Muscle of back (tissue), 11 donors: ENCODE results near the gene MGAT5B. TPM values are rescaled to one million over a fixed set of nuclear protein-coding genes. Genes with fewer than 3 reads are reported as not detected.
A peak's percentile ranks its signal among the peaks of the same experiment; 100 is the strongest.
"Not testable (repeated sequence)": the region's sequence is repeated elsewhere in the genome, so short reads cannot be mapped to it uniquely, and the experiment has no call there.

Experiments used
- DNase-seq, 3 donors: peaks; one replicate each; pipeline versions ENCODE4 v3.0.0 to v3.0.0-alpha.2; 2013
- polyA plus RNA-seq, 10 donors: library from polyadenylated mRNA; unstranded; fragments of 120-200 nt; gene quantifications; one replicate each; pipeline ENCODE4 v1.2.1, GENCODE V29; 2013; ENCODE audit not compliant: insufficient read length in 10 of 10

MGAT5B gene
- polyA plus RNA-seq, 10 donors = 0.27 to 1.1 (median 0.70) TPM

DNA sequence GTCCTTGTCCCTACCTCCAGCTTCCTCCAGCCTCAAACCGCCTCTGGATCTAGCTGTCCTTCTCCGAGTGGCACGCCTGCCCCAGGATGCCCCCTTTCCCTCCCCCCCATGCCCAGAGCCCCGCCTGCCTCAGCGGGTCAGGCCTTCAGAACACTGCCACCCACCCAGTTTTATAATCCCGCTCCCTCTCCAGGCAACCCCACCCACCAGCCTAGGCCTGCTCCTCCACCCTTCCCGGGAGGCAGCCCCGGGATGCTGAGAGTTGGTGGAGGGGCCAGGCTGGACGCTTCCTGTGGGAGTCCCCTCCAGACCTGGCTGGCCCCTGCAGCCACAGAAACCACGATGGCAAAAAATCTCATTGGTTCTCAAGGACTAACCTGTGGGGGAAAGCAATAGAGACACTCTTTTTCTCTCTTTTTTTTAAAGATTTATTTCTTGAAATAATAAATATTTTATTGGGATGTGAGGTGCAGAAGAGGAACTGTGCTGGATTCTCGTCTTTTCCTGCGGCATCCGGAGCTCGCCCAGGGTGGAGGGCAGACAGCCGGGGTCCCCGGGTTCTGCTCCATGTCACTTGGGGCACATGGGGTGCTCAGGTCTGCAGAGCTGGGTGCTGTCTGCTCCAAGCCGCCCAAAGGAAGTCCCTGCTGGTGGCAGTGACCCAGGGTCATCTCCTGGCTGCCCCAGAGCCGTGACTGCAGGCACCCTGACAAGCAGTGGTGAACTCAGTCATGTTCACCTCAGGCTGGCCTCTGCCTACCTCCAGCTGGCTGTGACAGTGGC, 81.9 kb downstream of the MGAT5B start:
- DNase-seq = no peak

DNA sequence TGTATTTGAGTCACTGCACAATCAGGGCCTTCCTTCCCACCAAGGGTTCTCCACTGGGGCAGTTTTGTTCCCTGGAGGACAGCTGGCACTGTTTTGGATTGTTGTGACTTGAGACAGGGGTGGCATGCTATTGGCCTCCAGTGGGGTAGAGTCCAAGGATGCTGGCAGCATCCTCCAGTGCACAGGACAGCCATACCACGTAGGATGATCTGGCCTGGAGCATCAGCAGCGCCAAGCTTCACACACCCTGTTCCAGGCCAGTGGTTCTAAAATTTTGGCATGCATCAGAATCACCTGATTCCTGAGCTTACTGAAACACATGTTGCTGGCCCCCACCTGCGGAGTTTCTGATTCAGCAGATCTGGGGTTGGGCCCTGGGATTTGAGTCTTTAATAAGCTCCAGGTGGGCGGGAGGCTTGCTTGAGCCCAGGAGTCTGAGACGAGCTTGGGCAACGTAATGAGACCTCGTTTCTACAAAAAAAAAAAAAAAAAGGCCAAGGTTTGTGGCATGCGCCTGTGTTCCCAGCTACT, 83.2 kb downstream of the MGAT5B start:
- DNase-seq = no peak

DNA sequence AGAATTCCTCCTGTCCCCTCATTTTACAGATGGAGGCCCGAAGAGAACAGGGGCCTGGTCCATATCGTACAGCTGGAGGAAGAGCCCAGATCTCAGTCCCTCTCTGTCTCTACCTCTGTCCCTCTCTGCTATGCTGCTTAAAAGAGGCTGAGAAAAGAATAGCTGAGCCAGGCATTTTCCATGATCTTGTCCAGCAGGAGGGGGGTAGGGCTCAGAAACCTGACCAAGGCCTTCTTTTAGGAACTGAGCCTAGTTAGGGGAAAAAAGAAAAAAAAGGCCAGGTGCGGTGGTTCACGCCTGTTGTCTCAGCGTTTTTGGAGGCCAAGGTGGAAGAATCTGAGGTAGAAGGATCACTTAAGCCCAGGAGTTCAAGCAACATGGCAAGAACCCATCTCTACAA, 84.2 kb downstream of the MGAT5B start:
- DNase-seq = peak in 1 of 3 donors; percentile 36

DNA sequence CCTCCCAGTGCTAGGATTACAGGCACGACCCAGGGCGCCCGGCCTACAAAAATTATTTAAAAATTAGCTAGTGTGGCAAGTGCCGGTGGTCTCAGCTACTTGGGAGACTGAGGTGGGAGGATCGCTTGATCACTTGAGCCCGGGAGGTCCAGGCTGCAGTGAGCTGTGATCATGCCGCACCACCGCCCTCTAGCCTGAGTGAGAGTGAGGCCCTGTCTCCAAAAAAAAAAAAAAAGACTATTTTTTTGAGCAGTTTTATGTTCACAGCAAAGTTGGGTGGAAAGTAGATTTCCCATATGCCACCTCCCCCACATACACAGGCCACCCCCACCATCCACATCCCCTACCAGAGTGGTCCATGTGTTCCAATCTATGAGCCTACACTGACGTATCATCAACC, 84.9 kb downstream of the MGAT5B start:
- DNase-seq = no peak

DNA sequence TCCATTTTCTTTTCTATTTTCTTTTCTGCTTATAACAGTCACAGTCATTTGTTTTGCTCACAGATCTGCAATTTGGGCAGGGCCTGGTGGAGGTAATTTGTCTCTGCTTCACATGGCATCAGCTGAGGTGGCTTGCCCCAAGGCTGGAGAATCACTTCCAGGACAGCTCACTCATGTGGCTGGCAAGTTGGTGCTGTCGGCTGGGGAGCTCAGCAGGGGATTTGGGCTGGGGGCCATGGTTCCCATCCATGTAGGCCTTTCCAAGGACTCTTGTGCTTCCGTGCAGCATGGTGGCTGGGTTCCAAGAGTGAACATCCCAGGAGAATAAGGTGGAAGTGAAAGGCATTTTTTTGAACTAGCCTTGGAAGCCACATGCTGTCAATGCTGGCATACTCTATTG, 85.7 kb downstream of the MGAT5B start:
- no peak for DNase-seq

DNA sequence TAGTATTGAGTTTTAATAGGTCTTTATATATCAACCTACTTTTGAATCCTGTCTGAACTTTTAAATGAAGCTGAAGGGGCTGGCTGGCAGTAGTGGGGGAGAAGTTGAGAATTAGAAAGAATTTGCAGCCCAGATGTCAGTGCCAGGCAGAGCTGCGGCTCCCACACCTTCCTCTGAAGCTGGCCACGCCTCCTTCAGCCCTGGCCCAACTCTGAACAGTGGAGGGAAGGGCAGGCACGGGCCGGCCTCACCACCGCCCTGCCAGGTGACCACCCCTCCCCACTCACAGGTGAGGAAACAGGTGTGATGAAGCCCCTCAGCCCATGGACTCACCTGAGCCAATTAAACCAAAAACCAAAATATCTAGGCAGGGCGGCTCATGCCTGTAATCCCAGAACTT, 87.0 kb downstream of the MGAT5B start:
- no peak for DNase-seq

DNA sequence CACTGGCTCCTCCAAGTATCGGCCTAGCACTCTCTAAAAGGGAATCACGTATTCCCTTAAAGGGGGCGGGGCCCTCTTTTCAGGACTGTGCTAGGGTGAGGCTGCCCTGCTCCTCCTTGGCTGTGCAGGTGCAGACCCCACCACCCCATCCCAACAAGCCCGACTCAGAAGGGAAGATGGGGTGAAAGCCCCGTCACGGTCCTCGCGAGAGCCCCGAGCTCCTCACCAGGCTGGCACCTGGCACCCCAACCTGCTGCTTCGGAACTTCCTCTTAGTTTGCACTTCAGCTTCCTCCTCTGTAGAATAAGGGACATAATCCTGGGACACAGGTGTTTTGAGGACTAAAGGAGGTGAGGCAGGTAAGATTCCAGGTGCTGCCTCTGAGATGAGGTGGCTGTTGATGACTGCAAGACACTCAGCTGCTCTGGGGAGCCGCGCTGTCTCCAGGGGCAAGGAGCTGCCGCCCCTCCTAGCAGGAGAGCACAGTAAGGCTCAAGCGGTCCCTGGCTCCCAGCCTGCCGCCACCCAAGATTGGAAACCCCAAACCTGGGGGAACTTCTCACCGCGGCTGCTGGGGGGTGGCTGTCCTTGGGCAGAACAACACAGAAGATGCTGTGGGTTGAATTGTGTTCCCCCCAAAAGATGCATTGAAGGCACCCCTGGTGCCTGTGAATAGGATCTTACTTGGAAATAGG, 88.8 kb downstream of the MGAT5B start:
- no peak for DNase-seq

DNA sequence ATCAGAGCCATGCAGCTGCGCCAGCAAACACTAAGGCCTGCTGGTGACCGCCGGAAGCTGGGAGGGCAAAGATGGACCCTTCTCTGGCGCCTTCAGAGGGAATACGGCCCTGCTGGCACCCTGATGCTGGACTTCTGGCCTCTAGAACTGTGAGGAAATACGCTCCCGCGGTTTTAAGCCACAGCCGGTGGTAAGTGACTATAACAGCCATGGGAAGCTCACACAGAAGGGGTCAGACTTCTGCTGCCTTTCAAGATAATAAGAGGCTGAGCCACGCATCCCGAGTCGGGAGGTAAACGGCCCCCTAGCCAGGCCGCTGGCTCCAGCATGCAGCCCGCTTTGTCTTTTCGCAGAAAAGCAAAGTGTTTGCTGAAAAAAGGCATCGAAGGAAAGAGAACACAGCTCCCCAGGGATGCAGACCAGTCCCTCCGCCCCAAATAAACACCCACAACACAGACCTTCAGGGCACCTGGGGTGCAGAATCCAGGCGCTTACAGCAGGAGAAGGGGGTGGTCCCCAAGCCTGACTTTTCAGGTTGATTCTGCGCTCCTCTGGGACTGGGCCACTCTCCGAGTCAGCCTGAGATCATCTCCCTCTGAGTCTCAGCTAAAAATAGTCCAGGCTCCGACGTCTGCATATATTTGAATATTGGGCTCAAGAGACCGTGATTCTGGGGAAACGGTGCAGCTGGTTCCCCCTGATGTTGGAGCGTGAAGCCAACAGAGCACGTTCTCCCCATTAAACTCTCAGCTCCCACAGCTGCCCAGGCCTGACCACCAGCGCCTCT, 89.7 kb downstream of the MGAT5B start:
- peak in 2 of 3 donors; percentile 15 to 68 for DNase-seq

DNA sequence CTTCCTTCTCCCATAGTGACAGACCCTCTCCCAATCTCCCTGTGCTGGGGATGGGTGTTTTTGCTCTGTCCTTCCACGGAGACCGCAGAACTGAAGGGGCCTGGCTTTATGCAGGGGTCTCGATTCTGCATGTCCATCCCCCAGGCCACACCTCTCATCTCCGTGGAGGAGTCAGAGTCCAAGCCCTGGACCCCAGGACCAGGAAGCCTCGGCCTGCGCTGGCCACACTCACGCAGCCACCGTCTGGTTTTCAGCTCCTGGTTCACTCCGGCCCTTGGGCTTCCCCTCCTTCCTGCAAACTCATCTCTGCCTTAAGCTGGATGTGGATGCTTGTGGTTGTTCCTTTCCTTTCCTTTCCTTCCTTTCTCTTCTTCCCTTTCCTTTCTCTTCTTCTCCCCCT, 90.8 kb downstream of the MGAT5B start:
- no peak for DNase-seq

DNA sequence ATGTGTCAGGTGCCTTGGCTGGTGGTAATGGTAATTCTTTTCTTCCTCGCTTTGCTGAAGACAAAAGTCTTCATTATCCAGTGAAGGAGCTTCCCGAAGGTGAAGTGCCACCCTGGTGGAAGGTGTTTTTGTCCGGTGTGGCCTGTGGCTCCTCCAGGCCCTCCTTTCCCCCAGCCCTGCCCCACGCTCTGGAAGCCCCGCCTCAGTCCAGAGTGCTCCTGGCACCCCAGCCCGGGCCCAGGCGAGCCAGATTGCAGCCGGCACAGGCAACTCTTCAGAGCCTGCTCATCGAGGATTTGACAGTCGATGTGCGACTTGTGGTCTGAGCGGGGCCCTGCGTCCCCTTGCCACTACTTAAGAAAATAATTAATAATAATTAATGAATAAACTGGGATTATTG, 93.7 kb downstream of the MGAT5B start:
- no peak for DNase-seq

DNA sequence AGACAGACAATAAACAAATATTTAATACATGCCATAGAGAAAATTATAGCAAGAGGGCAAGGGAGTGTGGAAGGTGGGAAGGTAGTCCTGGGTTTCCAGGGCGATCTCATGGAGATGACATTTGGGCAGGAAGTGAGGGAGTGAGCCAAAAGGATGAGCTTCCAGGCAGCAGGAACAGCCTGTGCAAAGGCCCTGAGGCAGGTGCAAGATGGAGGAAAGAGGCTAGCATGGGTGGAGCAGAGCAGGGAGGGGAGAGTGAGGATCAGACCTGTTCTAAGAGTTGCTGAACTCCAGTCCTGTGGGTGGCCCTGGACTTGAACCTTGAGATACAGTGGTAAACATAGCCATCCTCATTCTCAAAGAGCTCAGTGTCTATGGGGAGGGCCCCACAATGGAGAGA, 94.7 kb downstream of the MGAT5B start:
- DNase-seq = no peak

DNA sequence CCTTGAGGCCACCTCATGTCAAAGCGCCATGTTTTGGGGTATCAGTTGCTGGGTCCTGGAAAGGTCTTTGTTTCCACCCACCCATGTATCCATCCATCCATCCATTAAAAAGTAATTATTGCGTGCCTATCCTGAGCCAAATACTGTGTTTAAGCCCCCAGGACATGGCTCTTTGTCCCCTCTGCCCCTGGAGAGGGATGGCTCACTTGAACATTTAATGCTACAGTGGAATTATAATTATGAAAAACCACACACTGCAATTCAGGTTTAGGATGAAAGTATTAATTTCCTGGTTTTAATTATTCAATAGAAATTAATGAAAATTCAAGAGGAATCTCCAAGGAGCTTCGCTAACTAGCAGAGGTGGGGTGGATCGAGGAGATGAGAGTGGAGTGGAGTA, 97.8 kb downstream of the MGAT5B start:
- no peak for DNase-seq

DNA sequence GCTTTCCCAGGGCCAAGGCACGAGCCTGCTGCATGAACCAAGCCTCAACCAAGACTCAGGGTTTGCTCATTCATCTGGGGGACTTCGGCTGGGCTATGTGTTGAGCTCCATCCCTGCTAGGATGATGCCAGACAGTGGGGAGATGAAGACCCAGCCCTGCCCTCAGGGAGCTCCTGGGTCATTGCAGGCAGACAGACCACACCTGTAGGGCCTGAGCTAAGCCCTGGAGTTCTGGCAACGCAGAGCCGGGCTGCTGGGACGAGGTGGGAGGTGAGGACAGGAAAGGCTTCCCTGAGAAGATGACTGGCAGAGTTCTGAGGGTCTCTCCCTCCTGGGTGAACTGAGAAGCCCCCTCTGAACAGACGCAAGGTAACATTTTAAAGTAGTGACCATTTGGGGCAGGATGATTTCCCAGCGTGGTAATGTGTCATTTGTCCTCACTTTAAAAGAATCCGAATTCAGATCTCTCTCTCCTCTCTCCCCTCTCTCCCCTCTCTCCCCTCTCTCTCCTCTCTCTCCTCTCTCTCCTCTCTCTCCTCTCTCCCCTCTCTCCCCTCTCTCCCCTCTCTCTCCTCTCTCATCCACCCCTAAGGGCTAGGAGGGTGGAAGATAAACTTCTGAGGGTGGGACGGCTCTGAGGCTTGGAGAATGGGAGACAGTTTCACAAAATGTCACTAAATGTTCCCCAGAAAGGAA, 98.4 kb downstream of the MGAT5B start:
- DNase-seq = no peak

DNA sequence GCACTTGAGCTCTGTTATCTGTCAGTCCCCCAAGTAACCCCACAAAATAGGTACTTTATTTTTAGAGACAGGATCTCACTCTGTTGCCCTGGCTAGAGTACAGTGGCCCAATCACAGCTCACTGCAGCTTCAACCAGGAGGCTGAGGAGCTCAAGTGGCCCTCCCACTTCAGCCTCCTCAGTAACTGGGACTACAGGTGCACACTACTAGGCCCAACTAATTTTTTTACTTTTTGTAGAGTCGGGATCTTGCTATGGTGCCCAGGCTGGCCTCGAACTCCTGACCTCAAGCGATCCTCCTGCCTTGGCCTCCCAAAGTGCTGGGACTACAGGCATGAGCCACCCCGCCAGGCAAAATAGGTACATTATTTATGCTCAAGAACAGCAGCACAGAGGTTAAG, 99.6 kb downstream of the MGAT5B start:
- no peak for DNase-seq

DNA sequence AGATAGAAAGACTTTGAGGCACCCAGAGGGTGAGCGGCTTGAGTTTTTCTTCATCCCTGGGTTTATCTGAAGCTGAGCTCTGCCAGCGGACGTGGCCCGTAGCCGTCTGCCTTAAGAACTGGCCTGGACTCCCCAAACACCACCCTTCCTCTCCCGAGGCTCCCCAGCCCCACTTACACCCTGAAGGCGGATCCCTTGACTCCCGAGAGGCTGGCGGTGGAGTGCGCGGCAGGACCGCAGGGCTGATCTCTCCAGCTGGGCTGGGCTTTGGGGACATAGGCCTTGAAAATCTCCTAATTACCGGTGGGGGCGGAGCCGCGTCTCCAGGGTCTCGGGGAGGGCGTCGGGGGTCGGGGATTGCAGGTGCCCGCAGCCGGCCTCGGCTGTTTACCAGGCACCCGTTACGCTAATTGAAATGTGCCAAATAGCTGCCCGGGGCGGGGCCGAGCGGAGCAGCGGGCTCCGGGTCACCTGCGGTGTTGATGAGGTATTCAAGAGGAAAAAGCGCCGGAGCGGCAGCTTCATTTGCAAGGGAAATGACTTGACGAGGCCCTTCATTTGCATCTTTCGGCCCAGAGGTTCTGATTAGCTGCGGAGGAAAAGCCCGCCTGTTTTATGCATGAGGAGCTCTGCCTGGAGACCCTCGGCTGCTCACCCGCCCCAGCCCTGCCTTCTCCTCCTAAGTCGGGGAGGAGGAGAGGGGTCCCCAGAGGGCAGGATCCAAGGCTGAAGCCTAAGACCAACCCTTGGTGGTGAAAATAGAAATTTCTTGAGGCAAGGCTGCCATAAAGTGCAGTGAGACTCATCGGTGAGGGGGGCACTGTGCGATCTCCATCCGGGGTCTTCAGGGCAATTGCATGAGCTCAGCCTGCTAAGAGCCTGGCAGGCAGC, 100.7 kb downstream of the MGAT5B start:
- DNase-seq = peak in 2 of 3 donors; percentile 36 to 67

DNA sequence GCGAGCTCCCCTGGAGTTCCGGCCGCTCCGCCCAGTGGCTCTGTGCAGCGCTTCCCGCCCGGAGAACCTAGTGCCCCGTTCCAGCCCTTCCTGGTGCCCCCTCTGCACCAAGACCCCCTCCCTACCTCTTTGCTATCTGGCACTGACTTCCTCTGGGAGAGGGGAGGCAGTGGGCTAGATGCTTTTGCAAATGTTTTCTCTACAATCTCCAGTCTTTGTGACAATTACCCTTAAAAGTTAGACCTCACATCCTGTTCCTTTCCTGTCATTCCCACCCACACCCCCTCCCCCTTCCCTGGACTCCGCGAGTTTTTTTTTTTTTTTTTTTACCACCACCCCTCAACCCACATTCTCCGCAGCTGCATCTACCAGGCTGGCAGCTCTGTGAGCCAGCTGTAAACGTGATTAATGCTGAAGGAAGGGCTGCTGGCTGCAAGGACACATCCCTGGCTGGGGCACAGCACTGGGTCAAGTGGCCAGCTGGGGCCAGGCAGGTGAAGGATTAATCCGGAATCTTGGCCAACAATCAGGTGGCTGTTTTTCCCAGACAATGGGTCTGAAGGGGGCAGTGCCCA, 101.5 kb downstream of the MGAT5B start:
- DNase-seq = no peak

DNA sequence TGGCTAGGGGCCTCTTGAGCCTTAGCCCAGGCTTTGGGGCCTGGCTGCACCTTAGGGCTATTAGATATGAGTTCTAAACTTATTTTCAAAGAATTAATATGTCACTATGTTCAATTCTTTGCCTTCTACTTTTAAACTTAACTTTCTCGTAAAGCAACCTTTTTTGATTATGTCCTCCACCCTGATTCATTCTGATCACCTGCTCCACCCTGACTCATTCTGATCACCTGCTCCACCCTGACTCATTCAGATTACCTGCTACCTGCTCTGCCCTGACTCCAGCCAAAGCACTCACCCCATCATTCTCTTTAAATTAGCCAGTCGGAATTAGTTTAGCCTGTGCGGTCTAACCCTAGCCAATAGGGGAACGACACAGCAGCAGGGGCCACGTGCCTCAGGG, 102.0 kb downstream of the MGAT5B start:
- not testable (repeated sequence) for DNase-seq

DNA sequence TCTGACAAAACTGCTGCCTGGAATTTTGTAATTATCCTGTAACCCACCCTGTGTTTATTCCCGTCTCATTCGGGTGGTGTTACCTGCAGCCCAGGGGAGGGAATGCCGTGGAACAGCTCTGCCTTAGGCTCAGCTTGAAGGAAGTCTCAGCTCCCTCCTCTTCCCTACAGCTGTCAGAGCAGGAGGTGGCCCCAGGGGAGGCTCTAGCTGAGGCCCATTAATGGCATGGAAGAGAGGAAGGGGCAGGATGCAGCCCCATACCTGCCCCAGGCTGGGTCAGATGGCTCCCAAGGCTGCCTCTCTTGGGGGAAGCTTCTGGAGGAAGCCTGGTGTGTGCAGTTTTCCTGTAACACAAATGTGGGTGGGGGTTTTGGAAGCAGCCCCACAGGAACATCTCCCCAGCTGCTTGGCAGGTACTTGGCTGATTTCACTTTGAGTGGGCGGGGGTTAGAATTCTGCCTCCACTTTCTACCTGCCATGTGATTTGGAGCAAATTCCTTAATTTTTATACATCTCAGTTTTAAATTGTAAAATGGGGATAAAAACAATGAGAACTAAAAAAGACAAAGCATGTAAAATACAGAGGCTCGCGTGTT, 103.9 kb downstream of the MGAT5B start:
- no peak for DNase-seq

DNA sequence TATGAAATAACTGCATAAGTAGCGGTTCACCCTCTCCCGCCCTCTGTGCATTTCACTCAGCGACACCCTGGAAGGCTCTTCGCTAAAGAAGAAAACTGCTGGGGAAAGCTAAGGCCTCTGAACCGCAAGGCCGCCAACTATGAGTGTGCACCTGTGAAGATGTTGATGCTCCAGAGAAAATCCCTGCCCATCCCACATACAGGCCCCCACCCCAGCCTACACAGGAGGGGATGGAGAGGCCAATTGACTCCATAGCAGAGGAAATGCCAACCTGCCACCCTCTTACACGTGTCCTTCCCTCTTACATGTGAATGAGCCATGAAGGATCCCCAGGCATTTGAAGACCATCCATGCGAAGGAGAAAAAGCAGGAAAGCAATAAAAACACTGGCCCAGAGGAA, 104.8 kb downstream of the MGAT5B start:
- no peak for DNase-seq

DNA sequence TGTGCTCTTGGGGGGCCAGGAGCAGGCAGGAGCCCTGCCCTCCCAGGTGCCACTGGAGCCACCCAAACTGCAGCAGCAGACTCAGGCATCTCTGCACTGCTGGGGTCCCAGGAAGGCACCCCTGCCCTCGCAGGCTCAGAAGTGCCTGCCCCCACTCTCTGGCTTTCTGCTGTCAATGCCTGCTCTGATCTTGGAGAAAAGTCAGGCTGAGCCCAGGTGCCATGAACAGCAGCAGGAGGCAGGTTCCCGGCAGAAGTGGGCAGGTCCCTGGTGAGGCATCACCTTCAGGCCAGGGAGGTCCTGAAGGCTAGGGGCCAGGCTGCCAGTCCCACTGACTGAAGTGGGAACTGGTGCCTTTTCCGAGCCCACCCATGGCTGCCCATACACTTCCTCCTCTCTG, 106.5 kb downstream of the MGAT5B start:
- DNase-seq = no peak
